GM12878 (cell line): ENCODE data around the gene SESN1. TPM values are rescaled to one million over a fixed set of nuclear protein-coding genes. Genes with fewer than 3 reads are reported as not detected.
"Not testable (repeated sequence)": the region's sequence is repeated elsewhere in the genome, so short reads cannot be mapped to it uniquely, and the experiment has no call there.

Experiments
- ATAC-seq: fragments of 200-7000 bp; cut with Tn5 transposase; 3 replicates; pipeline ENCODE4 v1.9.1; 2020; ENCODE audit warnings: mild to moderate bottlenecking, moderate library complexity
- BruUV-seq: library from RNA; stranded (reverse); fragments of 400-500 nt; replicated peaks from 2 replicates; lab custom pipeline; 2021; lab: Mats Ljungman, UMichigan
- CTCF ChIA-PET: fragments of 300-600 bp; sonication (Branson Sonifier 250); formaldehyde crosslinking; extraction: SDS; loops from one replicate; lab custom pipeline; 2021; ENCODE audit warnings: inconsistent platforms; lab: Yijun Ruan, JAX
- POLR2A ChIA-PET: fragments of 350-600 bp; formaldehyde crosslinking; extraction: SDS; loops from one replicate; lab custom pipeline; 2021; ENCODE audit warnings: inconsistent platforms; lab: Charles Lee
- RAD21 ChIA-PET: fragments of 300-600 bp; sonication (Branson Sonifier 250); formaldehyde crosslinking; loops from one replicate; lab custom pipeline; 2023; ENCODE audit warnings: antibody characterized with exemption; ENCODE audit not compliant: unreplicated experiment; lab: Charles Lee
- SMC1A ChIA-PET: fragments of 300-600 bp; sonication (Branson Sonifier 250); formaldehyde crosslinking; loops from one replicate; lab custom pipeline; 2023; ENCODE audit not compliant: unreplicated experiment, uncharacterized antibody; lab: Charles Lee
- DNase-seq: peaks from one replicate; pipeline ENCODE4 v3.0.0-alpha.2; 2011; ENCODE audit warnings: low read depth, low spot score
- FAIRE-seq: peaks from 3 replicates; lab custom pipeline; 2011; peaks lifted over from hg19 to GRCh38; lab: Jason Lieb, UNC
- H2AFZ ChIP-seq: 2 replicates; pipeline ENCODE4 v1.6.0; 2011; ENCODE audit warnings: low read depth, low read length, control low read depth; ENCODE audit not compliant: control insufficient read depth
- H3K27ac ChIP-seq: 2 replicates; pipeline ENCODE4 v1.5.1; 2011; ENCODE audit warnings: control low read depth; ENCODE audit not compliant: control insufficient read depth, insufficient read depth
- H3K27me3 ChIP-seq, 2 experiments: replicated peaks in 1 of 2; 2 replicates each; pipeline versions ENCODE4 v1.6.0 to v1.6.1; 2011; ENCODE audit warnings: low read length in 1 of 2; ENCODE audit not compliant: control insufficient read depth in 2 of 2, insufficient read depth in 2 of 2
- H3K36me3 ChIP-seq, 2 experiments: 2 replicates each; pipeline ENCODE4 v1.5.1; 2011; ENCODE audit warnings: low read length in 1 of 2; ENCODE audit not compliant: control insufficient read depth in 2 of 2, insufficient read depth in 2 of 2
- H3K4me1 ChIP-seq: 2 replicates; pipeline ENCODE4 v1.6.1; 2011; ENCODE audit warnings: mild to moderate bottlenecking, low read length, moderate library complexity, mixed read lengths; ENCODE audit not compliant: control insufficient read depth, insufficient read depth
- H3K4me2 ChIP-seq: 2 replicates; pipeline ENCODE4 v1.6.0; 2011; ENCODE audit warnings: control low read depth; ENCODE audit not compliant: control insufficient read depth, insufficient read depth
- H3K4me3 ChIP-seq: fragments of 200-600 bp; sonication (generic); 2 replicates; pipeline ENCODE4 v1.5.1; 2016
- H3K79me2 ChIP-seq: 2 replicates; pipeline ENCODE4 v1.6.0; 2011; ENCODE audit warnings: low read length; ENCODE audit not compliant: control insufficient read depth, insufficient read depth
- H3K9ac ChIP-seq: 2 replicates; pipeline ENCODE4 v1.8.0; 2011; ENCODE audit warnings: low read length, control low read depth, mixed read lengths; ENCODE audit not compliant: control insufficient read depth, insufficient read depth
- H3K9me3 ChIP-seq: replicated peaks from 3 replicates; pipeline ENCODE4 v1.5.1; 2011; ENCODE audit warnings: mild to moderate bottlenecking, low read length; ENCODE audit not compliant: control insufficient read depth, insufficient read depth
- H4K20me1 ChIP-seq: 2 replicates; pipeline ENCODE4 v1.6.0; 2011; ENCODE audit not compliant: control insufficient read depth, insufficient read depth
- BACH1 ChIP-seq: fragments of 450-650 bp; IDR thresholded peaks from 2 replicates; pipeline ENCODE4 v1.6.1; 2017; ENCODE audit warnings: mild to moderate bottlenecking, borderline replicate concordance
- CHD2 ChIP-seq: IDR thresholded peaks from 2 replicates; pipeline ENCODE4 v1.6.1; 2011; ENCODE audit warnings: low read depth, low read length, improper control_type of control experiment, borderline replicate concordance
- CHD4 ChIP-seq: fragments of 200-600 bp; sonication (generic); IDR thresholded peaks from 2 replicates; pipeline ENCODE4 v1.6.1; 2016; ENCODE audit warnings: mild to moderate bottlenecking
- CREM ChIP-seq: IDR thresholded peaks from 2 replicates; pipeline ENCODE4 v1.6.1; 2014; ENCODE audit warnings: antibody characterized with exemption, low read depth
- FOS ChIP-seq: IDR thresholded peaks from 3 replicates; pipeline ENCODE4 v1.6.1; 2011; ENCODE audit warnings: borderline replicate concordance; ENCODE audit not compliant: insufficient read length; ENCODE audit errors: extremely low read depth
- HCFC1 ChIP-seq: fragments of 150-350 bp; IDR thresholded peaks from 2 replicates; pipeline ENCODE4 v1.6.1; 2014; ENCODE audit warnings: low read length
- IKZF2 ChIP-seq, 2 experiments: fragments of 450-650 bp; IDR thresholded peaks; 2 replicates each; pipeline ENCODE4 v1.6.1; 2017; ENCODE audit warnings: mild to moderate bottlenecking in 2 of 2, moderate library complexity in 2 of 2
- IRF4 ChIP-seq: IDR thresholded peaks from 2 replicates; pipeline ENCODE4 v1.6.1; 2011; ENCODE audit warnings: low read depth, low read length
- JUNB ChIP-seq: IDR thresholded peaks from 2 replicates; pipeline ENCODE4 v1.6.1; 2016; ENCODE audit warnings: antibody characterized with exemption, mild to moderate bottlenecking
- KDM1A ChIP-seq: fragments of 200-600 bp; sonication (generic); IDR thresholded peaks from 2 replicates; pipeline ENCODE4 v1.6.1; 2016; ENCODE audit warnings: borderline replicate concordance
- MEF2A ChIP-seq: IDR thresholded peaks from 2 replicates; pipeline ENCODE4 v1.6.1; 2011; ENCODE audit warnings: low read depth, mild to moderate bottlenecking, low read length, moderate library complexity; ENCODE audit not compliant: insufficient read depth
- MEF2B ChIP-seq: fragments of 450-650 bp; IDR thresholded peaks from 2 replicates; pipeline ENCODE4 v1.6.1; 2018; ENCODE audit warnings: mild to moderate bottlenecking, moderate library complexity; ENCODE audit not compliant: partially characterized antibody, poor library complexity, severe bottlenecking
- MYB ChIP-seq: fragments of 150-350 bp; IDR thresholded peaks from 2 replicates; pipeline ENCODE4 v1.6.1; 2014; ENCODE audit warnings: mild to moderate bottlenecking, low read depth, low read length, borderline replicate concordance
- NFYA ChIP-seq: IDR thresholded peaks from 2 replicates; pipeline ENCODE4 v1.6.1; 2011; ENCODE audit warnings: low read depth, mild to moderate bottlenecking, low read length, improper control_type of control experiment, borderline replicate concordance
- NR2F1 ChIP-seq: fragments of 450-650 bp; conservative IDR thresholded peaks from 2 replicates; pipeline ENCODE4 v1.6.1; 2017; ENCODE audit warnings: mild to moderate bottlenecking
- PAX5 ChIP-seq: IDR thresholded peaks from 2 replicates; pipeline ENCODE4 v1.6.1; 2011; ENCODE audit warnings: low read depth, low read length, borderline replicate concordance
- SRF ChIP-seq, 2 experiments: IDR thresholded peaks; 2 replicates each; pipeline ENCODE4 v1.6.1; 2011; ENCODE audit warnings: low read depth in 2 of 2, low read length in 2 of 2, mild to moderate bottlenecking in 1 of 2, moderate library complexity in 1 of 2
- TCF12 ChIP-seq: IDR thresholded peaks from 2 replicates; pipeline ENCODE4 v1.6.1; 2011; ENCODE audit warnings: low read depth, mild to moderate bottlenecking, low read length
- ZNF217 ChIP-seq: fragments of 450-650 bp; IDR thresholded peaks from 2 replicates; pipeline ENCODE4 v1.6.1; 2017; ENCODE audit warnings: antibody characterized with exemption, mild to moderate bottlenecking
- ZNF622 ChIP-seq: fragments of 450-650 bp; IDR thresholded peaks from 2 replicates; pipeline ENCODE4 v1.6.1; 2017; ENCODE audit warnings: mild to moderate bottlenecking, inconsistent platforms
- whole genome bisulfite sequencing: methylation state at CpG from one replicate; pipeline ENCODE4 v1.1.6; 2016; ENCODE audit warnings: low lambda C conversion rate; ENCODE audit not compliant: insufficient replicate concordance, insufficient coverage; ENCODE audit errors: missing lambda C conversion rate; 5-methylcytosine and 5-hydroxymethylcytosine counted together
- in situ Hi-C: fragments of 300-500 bp; cut with MboI; formaldehyde crosslinking; loops from 9 replicates; pipeline ENCODE4 v1.14.3; 2018; ENCODE audit warnings: mixed read lengths
- intact Hi-C: fragments of 100-400 bp; cut with micrococcal nuclease; formaldehyde crosslinking; loops from one replicate; pipeline ENCODE4 v1.14.2; 2022; ENCODE audit not compliant: unreplicated experiment
- polyA plus RNA-seq, 11 experiments: library from polyadenylated mRNA; depleted of rRNA in 4 of 11; unstranded in 6 of 11; stranded (reverse) in 5 of 11; fragments of >200 nt; fragmentation: Nextera tagmentation in 4 of 11; fragmentation: Illumina TruSeq in 1 of 11; extraction: Ambion mirVana in 4 of 11; extraction: Trizol in 1 of 11; gene quantifications; 1 replicate in 1 of 11; 2 replicates in 10 of 11; pipeline versions ENCODE4 v1.2.1 to v1.2.3, GENCODE V29; 2011 to 2016; ENCODE audit warnings: inconsistent platforms in 2 of 11, missing spikeins in 2 of 11, low read depth in 1 of 11
- total RNA-seq, 4 experiments: library from RNA; depleted of rRNA in 3 of 4; stranded (reverse); fragments of >200 nt in 3 of 4; fragmentation: Illumina TruSeq in 1 of 4; extraction: Trizol in 1 of 4; gene quantifications; 2 replicates each; pipeline versions ENCODE4 v1.2.1 to v1.2.3, GENCODE V29; 2013 to 2021

Gene SESN1
- total and polyA plus RNA-seq, 10 of the 15 experiments (the other 5 are each of a cell fraction or from before 2014, with no cell fraction given) = 1.3 to 13.0 (median 3.3) TPM

- no peak for TF ChIP-seq NFYA
- TF ChIP-seq BACH1 = peak; percentile 49; the same call in 1 of the 2 replicates
- no peak for TF ChIP-seq SRF (IDR thresholded peaks at IDR 0.05; ENCODE audit: low read depth in 2 of 2, low read length in 2 of 2)
- TF ChIP-seq HCFC1 = no peak
- no peak for TF ChIP-seq IRF4
- TF ChIP-seq CREM = peak; percentile 48
- peak; percentile 61; the same call in 1 of the 2 replicates for TF ChIP-seq PAX5
- peak; percentile 56; the same call in 1 of the 2 replicates for TF ChIP-seq NR2F1
- peak; percentile 46; the same call in 1 of the 2 replicates for TF ChIP-seq ZNF217
- no peak for TF ChIP-seq ZNF622
- no peak for TF ChIP-seq KDM1A
- TF ChIP-seq MEF2B = peak; percentile 97
- TF ChIP-seq IKZF2 (IDR thresholded peaks at IDR 0.05) = peak; percentile 84 to 85
- no peak for TF ChIP-seq JUNB
- no peak for TF ChIP-seq FOS
- 0 out of 2 replicates have a peak, but pooled peaks have one; percentile 39 for TF ChIP-seq CHD2
- no peak for TF ChIP-seq TCF12
- TF ChIP-seq CHD4 = no peak
- TF ChIP-seq MEF2A = 0 out of 2 replicates have a peak, but pooled peaks have one; percentile 35
- no peak for TF ChIP-seq MYB
Observed at GRCh38 chr6:109117346-109118035, 22.8 kb upstream of the SESN1 start (continued).

- CTCF ChIA-PET, H3K4me3 ChIP-seq, H3K36me3 ChIP-seq, H3K79me2 ChIP-seq, H3K27me3 ChIP-seq, intact Hi-C loops, H3K27ac ChIP-seq, SMC1A ChIA-PET, BruUV-seq, in situ Hi-C loops, H3K9ac ChIP-seq, H3K9me3 ChIP-seq, RAD21 ChIA-PET, DNase-seq, H3K4me1 ChIP-seq, H2AFZ ChIP-seq, FAIRE-seq, H4K20me1 ChIP-seq, H3K4me2 ChIP-seq, ATAC-seq, POLR2A ChIA-PET: not testable (repeated sequence)
- 73% methylated on average over 3 of the region's 3 CpGs for WGBS
Observed at GRCh38 chr6:109112663-109113062, 18.0 kb upstream of the SESN1 start.

GRCh38 chr6:109109663-109110062, 15.0 kb upstream of the SESN1 start:
- in situ Hi-C loops, H3K9me3 ChIP-seq, H3K9ac ChIP-seq, POLR2A ChIA-PET, H3K27me3 ChIP-seq, H3K4me3 ChIP-seq, RAD21 ChIA-PET, intact Hi-C loops, DNase-seq, H3K36me3 ChIP-seq, SMC1A ChIA-PET, ATAC-seq, CTCF ChIA-PET, H4K20me1 ChIP-seq, H3K4me2 ChIP-seq, H3K27ac ChIP-seq, H2AFZ ChIP-seq, FAIRE-seq, H3K4me1 ChIP-seq, BruUV-seq, H3K79me2 ChIP-seq: not testable (repeated sequence)
- 96% methylated on average over 8 of the region's 8 CpGs for WGBS
